Activated CD4-positive, alpha-beta T cell treated with anti-CD3 and anti-CD28 coated beads, Interleukin-2, amount 50 U/mL, for 1 hour (primary cell): ENCODE measurements around the gene MKI67.
"Not testable (repeated sequence)": the region's sequence is repeated elsewhere in the genome, so short reads cannot be mapped to it uniquely, and the experiment has no call there.

Source experiments
- DNase-seq: peaks from one replicate; pipeline ENCODE4 v3.0.0-alpha.2; 2020

Gene MKI67

GRCh38 chr10:128147669-128148068 lies 21.4 kb upstream of the MKI67 start:
- no peak for DNase-seq

- no peak for DNase-seq
Measured at GRCh38 chr10:128147064-128147463, 20.8 kb upstream of the MKI67 start.

GRCh38 chr10:128144547-128144946 lies 18.3 kb upstream of the MKI67 start:
- DNase-seq = no peak

- DNase-seq = no peak
Measured at GRCh38 chr10:128143531-128143930, 17.3 kb upstream of the MKI67 start.

- DNase-seq = no peak
Measured at GRCh38 chr10:128140425-128140824, 14.2 kb upstream of the MKI67 start.

- not testable (repeated sequence) for DNase-seq
Measured at GRCh38 chr10:128138429-128138828, 12.2 kb upstream of the MKI67 start.

GRCh38 chr10:128137877-128138276 lies 11.7 kb upstream of the MKI67 start:
- no peak for DNase-seq

GRCh38 chr10:128130051-128130450 lies 3.8 kb upstream of the MKI67 start:
- no peak for DNase-seq

GRCh38 chr10:128128582-128128981 lies 2.4 kb upstream of the MKI67 start:
- no peak for DNase-seq

GRCh38 chr10:128125416-128125943 lies 743 bp downstream of the MKI67 start:
- no peak for DNase-seq

- no peak for DNase-seq
Measured at GRCh38 chr10:128124813-128125403, 1.3 kb downstream of the MKI67 start.

GRCh38 chr10:128123846-128124245 lies 2.4 kb downstream of the MKI67 start:
- no peak for DNase-seq

- DNase-seq = no peak
Measured at GRCh38 chr10:128122931-128123330, 3.3 kb downstream of the MKI67 start.

GRCh38 chr10:128121750-128122412 lies 4.3 kb downstream of the MKI67 start:
- DNase-seq = no peak

- no peak for DNase-seq
Measured at GRCh38 chr10:128116851-128117615, 9.2 kb downstream of the MKI67 start.

GRCh38 chr10:128116187-128116586 lies 10.0 kb downstream of the MKI67 start:
- DNase-seq = no peak

- no peak for DNase-seq
Measured at GRCh38 chr10:128115356-128115755, 10.9 kb downstream of the MKI67 start.

GRCh38 chr10:128114901-128115300 lies 11.3 kb downstream of the MKI67 start:
- DNase-seq = no peak

GRCh38 chr10:128113026-128113425 lies 13.2 kb downstream of the MKI67 start:
- no peak for DNase-seq

GRCh38 chr10:128111696-128112095 lies 14.5 kb downstream of the MKI67 start:
- no peak for DNase-seq

GRCh38 chr10:128110339-128110738 lies 15.9 kb downstream of the MKI67 start:
- no peak for DNase-seq

GRCh38 chr10:128109707-128110106 lies 16.5 kb downstream of the MKI67 start:
- DNase-seq = no peak

- DNase-seq = no peak
Measured at GRCh38 chr10:128105383-128105782, 20.8 kb downstream of the MKI67 start.

- DNase-seq = no peak
Measured at GRCh38 chr10:128103229-128103714, 23.0 kb downstream of the MKI67 start.
